HG02973 (cell line): ENCODE results near the gene HSPBP1.
A peak's percentile ranks its signal among the peaks of the same experiment; 100 is the strongest.

Experiments used
- ATAC-seq: cut with Tn5 transposase; IDR thresholded peaks from one replicate; pipeline ENCODE4 v1.9.1; 2021; ENCODE audit warnings: moderate library complexity; ENCODE audit not compliant: unreplicated experiment

The HSPBP1 gene

GRCh38 chr19:55276720-55277430, 3.0 kb downstream of the HSPBP1 start:
- ATAC-seq = no peak

- peak; percentile 42 for ATAC-seq
Measured at GRCh38 chr19:55275851-55276719, 3.8 kb downstream of the HSPBP1 start.

GRCh38 chr19:55273978-55274707, 5.8 kb downstream of the HSPBP1 start:
- no peak for ATAC-seq

- ATAC-seq = no peak
Measured at GRCh38 chr19:55272142-55272541, 7.8 kb downstream of the HSPBP1 start.

- ATAC-seq = no peak
Measured at GRCh38 chr19:55270172-55270942, 9.6 kb downstream of the HSPBP1 start.

- no peak for ATAC-seq
Measured at GRCh38 chr19:55269299-55269698, 10.6 kb downstream of the HSPBP1 start.

GRCh38 chr19:55266840-55267239, 13.1 kb downstream of the HSPBP1 start:
- no peak for ATAC-seq

- no peak for ATAC-seq
Measured at GRCh38 chr19:55266404-55266803, 13.5 kb downstream of the HSPBP1 start.

GRCh38 chr19:55265723-55266386, 14.1 kb downstream of the HSPBP1 start:
- ATAC-seq = no peak

GRCh38 chr19:55265173-55265572, 14.7 kb downstream of the HSPBP1 start:
- no peak for ATAC-seq

GRCh38 chr19:55264531-55264930, 15.4 kb downstream of the HSPBP1 start:
- no peak for ATAC-seq

GRCh38 chr19:55262359-55262758, 17.6 kb downstream of the HSPBP1 start:
- ATAC-seq = no peak

- no peak for ATAC-seq
Measured at GRCh38 chr19:55261671-55262126, 18.2 kb downstream of the HSPBP1 start.

GRCh38 chr19:55259540-55260210, 20.2 kb downstream of the HSPBP1 start:
- ATAC-seq = no peak

GRCh38 chr19:55258828-55259539, 20.9 kb downstream of the HSPBP1 start, which contains the start of gene PPP6R1:
PPP6R1 (minus strand) TSS chr19:55259017; CDS start chr19:55247103, 11,914 bp downstream.
- peak; percentile 56 for ATAC-seq

GRCh38 chr19:55258476-55258827, 21.5 kb downstream of the HSPBP1 start:
- peak; percentile 6 for ATAC-seq

GRCh38 chr19:55257461-55258420, 22.2 kb downstream of the HSPBP1 start:
- no peak for ATAC-seq
